GM13976 (cell line): Measurements from ENCODE around the gene TIMM10.

Experiments used
- DNase-seq: peaks from one replicate; pipeline ENCODE4 v3.0.0; 2012; ENCODE audit warnings: low spot score
- in situ Hi-C: fragments of 300-500 bp; cut with MboI; formaldehyde crosslinking; loops from one replicate; pipeline ENCODE4 v1.12.0; 2022; ENCODE audit warnings: low sequenced_read_pairs, mixed read lengths, inconsistent platforms; ENCODE audit not compliant: unreplicated experiment
- TF ChIP-seq, protein P1 (sequence below): IDR thresholded peaks from 2 replicates; pipeline ENCODE4 v1.5.1; 2012; ENCODE audit warnings: borderline replicate concordance, mild to moderate bottlenecking; ENCODE audit not compliant: insufficient read depth; ENCODE audit errors: extremely low read depth, missing control alignments, control extremely low read depth

TIMM10 gene, protein sequence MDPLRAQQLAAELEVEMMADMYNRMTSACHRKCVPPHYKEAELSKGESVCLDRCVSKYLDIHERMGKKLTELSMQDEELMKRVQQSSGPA

DNA sequence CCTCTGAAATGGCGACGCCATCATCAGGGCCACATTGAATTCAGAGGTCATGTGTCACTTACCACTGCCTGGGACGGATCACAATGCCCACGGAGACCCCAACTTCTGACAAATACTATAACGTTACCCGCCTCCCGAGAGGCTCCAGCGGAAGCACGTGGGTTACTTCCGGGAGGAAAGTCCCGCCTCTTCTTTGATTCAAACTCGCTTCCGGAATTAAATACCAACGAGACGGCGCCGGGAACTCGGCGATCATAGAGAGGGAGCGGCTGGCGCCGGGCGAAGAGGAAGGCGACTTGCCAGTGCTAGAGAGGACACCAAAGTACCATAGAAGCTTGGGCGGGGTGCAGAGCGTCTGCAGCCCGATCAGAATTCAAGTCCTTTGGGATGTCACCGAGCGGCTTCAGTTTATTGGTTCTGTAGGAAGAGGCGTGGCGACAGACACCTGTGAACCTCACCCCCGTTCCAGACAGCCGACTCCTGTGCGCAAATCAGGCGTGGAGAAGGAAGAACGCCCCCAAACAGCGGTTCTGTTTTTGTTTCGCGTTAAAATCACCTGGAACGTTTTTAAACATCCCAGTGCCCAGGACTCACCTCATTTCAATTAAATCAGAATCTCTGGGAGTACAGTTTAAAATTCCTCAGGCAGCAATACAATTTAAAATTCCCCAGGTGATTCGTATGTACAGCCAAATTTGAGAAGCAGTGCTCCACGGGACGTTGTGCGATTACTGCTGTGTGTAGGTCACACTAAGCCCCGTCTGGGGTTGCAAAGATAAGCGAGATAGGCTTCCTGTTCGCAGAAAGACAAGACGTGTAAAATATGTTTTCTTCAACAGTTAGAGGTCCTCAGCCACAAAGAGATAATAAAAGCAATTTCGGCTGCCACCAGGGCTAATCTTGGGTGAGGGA, at the start of gene TIMM10:
Gene TIMM10 (minus strand): TSS at position 159 of the 912 bp plus-strand sequence. CDS start 565 bp downstream, outside the sequence.
- peak; percentile 89 for DNase-seq
- TF ChIP-seq, protein P1, sequence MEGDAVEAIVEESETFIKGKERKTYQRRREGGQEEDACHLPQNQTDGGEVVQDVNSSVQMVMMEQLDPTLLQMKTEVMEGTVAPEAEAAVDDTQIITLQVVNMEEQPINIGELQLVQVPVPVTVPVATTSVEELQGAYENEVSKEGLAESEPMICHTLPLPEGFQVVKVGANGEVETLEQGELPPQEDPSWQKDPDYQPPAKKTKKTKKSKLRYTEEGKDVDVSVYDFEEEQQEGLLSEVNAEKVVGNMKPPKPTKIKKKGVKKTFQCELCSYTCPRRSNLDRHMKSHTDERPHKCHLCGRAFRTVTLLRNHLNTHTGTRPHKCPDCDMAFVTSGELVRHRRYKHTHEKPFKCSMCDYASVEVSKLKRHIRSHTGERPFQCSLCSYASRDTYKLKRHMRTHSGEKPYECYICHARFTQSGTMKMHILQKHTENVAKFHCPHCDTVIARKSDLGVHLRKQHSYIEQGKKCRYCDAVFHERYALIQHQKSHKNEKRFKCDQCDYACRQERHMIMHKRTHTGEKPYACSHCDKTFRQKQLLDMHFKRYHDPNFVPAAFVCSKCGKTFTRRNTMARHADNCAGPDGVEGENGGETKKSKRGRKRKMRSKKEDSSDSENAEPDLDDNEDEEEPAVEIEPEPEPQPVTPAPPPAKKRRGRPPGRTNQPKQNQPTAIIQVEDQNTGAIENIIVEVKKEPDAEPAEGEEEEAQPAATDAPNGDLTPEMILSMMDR = no peak
- in situ Hi-C loops = no loop called here

DNA sequence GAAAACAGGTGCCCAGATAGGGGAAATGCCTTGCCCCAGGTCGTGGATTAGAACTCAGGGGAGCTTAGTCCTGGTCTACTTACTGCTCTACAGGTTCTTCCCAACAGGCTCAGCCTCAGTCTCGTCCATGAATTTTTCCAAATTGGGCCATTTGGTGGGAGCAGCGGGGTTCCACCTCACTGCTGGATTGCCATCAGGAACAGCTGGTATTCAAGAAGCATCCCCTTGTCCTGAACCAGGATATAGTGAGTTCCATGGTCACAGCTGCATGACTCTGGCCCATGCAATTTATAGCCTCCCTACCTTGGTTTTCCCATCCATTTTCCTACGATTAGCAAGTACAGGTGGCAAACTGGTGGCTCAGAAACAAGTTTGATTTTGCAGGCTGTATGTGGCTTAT, 43.5 kb upstream of the TIMM10 start:
- DNase-seq = no peak
- TF ChIP-seq, protein P1 = no peak
- in situ Hi-C loops = no loop called here

DNA sequence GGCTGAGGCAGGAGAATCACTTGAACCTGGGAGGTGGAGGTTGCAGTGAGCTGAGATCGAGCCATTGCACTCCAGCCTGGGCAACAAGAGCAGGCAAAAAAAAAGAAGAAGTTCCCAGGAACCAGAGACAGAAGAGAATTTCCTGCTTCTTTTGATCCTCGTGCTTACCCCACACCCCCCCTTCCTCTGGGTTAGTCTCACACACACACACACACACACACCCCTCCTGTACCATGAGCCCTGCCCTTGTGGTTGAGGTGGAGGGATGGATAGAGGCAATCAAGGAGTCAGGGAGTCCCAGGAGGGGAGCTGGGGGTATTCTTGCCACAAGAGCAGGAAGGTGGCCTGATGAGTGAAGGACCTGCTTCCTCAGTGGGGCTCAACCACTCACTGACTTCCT, 41.1 kb upstream of the TIMM10 start:
- in situ Hi-C loops = no loop called here
- TF ChIP-seq, protein P1 = no peak

DNA sequence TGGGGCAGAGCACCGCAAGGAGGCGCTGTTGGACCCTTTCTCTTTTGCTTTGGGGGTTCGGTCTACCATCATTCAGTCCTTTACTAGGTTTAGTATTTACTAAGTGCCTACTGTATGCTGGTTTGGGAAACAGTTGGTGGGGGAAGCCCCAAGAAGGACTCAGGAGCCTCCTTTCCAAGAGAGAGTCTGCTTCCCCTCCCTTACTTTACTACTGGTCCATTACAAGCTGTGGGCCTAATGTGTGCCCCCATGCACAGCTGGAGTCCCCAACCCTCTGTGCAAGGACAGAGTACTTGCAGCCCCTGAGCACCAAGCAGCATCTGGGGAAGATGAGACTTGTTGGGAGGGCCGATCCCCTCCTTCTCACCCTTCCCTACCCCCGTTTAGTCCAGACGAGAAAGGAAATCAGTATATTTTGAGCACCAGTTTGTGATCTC, 37.8 kb upstream of the TIMM10 start:
- in situ Hi-C loops = loop anchor here (5.0 kb wide), 1 partner anchor 74 kb away; no protein-coding TSS in a partner anchor
- no peak for DNase-seq
- TF ChIP-seq, protein P1 = peak; percentile 95

More for the DNA sequence above, 41.1 kb upstream of the TIMM10 start:
- no peak for DNase-seq

DNA sequence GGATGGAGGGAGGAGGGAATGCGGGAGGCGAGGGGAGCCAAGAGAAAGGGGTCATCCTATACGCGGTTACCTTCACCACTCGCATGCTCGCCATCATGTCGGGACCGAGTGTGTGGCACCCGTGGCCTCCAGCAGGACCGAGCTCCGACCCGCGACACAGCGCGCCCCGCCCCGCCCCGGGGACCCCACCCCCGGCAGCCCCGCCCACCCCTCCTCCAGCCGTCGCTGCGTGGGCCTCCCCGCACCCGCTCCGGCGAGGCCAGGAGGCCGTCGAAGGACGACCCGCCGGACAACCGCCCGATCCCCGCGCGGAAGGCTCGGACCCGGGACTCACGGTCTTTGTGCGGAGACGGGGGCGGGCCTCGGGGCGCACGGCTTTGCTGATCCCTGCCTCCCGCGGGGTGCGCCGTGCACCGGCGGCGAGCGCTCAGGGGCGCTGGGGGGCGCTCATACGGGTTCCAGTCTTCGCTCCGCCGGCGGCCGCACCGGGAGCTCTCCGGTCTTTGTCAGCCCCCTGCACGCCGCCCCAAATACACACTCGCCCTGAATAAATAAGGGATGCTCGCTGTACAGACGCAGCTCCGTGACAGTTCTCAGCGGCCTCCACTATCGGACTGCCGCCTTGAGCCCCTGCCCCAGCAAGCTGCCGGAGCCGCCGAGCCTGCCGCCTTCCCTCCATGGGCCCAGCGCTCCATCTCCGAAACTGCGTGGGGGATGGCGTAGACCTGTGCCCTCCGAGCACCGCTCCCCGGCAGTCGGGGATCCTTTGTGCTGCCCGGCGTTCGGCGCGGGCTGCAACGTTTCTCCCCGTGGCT, 37.2 kb upstream of the TIMM10 start, which contains the start of gene UBE2L6:
Gene UBE2L6 (minus strand): TSS at position 158 of the 815 bp plus-strand sequence. CDS start 61 bp downstream, at position 97.
- TF ChIP-seq, protein P1 = peak; percentile 70
- in situ Hi-C loops = loop anchor here (5.0 kb wide), 1 partner anchor 75 kb away; no protein-coding TSS in a partner anchor
- DNase-seq = peak; percentile 88

DNA sequence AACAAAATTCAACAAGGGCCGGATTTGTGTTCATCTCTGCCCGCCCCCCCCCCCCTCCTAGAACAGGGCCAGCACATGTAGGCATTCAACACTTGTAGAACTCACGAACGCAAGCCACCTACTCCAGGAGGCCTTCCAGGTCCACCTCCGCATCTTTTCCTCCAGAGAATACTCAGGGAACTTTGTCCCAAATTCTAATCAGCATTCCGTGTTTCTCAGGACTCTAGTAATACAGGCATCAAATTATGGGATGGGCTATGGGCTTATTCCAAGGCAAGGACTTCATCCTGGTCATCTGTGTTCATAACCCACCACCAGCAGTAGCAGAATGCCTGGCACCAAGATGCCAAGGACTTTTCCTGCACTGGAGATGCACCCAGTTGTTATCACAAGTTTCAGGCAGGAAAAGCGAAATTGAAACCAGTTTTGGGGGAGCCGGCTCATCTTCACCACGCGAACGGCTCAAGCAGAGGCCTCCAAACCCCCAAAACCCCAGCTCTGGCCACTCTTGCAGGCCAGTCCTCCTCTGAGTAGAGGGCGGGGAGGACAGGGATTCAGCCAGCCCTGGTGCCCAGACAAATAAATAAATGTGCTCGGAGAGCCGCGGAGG, 36.5 kb upstream of the TIMM10 start:
- TF ChIP-seq, protein P1 = no peak
- in situ Hi-C loops = loop anchor here (5.0 kb wide), 1 partner anchor 75 kb away; no protein-coding TSS in a partner anchor
- DNase-seq = peak; percentile 48
